ENCODE results near the gene ERICH2. TPM values are rescaled to one million over a fixed set of nuclear protein-coding genes. Genes with fewer than 3 reads are reported as not detected.

Gene ERICH2, protein sequence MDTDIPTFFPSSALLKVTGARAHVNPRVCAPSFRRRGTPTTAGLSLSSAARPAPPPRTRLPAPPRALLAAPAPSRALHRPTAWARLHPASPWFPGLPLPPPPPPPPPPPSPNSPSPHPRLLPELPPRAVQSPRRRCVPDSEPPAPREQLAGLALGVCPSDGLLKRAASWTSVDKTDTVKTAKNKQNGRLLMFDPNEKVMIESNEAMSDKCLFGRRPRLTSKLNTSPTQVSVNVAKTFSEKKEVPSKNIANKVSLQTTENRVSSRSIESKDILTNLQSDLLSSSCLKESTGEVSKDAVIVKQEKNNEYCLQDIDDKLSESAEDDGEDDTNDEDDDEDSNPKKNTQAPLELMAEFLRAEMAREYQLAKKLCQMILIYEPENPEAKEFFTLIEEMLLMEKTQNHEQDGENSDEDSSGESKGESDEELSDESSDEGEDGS
- total RNA-seq = not detected

DNA sequence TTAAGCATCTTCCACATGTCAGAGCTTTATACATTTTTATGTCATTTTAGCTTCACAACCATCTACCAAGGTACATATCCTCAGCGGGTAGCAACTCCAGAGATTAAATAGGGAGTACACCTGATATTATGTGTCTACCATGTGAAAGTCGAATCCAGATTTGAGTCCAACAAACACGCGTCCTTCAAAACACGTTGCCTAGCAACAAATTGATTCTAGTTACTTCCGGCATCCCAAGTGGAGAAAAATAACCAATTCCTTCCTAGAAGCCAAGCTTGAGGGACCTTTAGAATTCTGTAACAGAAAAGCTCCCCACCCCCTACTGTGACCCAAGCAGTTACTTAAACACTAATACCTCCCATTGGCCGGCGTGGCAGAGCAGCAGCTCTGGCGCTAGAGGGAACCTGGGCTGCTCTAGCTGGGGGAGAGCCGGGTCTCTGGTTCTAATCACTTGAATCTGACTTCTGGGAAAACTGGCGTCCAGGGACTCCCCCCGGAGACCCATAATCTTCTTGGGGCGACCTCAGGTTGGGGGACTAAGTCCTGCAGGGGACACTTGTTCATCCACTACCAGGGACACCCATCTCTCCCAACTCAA, at the start of gene ERICH2:
Gene ERICH2 (plus strand): TSS at position 371 of the 598 bp plus-strand sequence. CDS start 304 bp downstream, outside the sequence.
- Histone ChIP-seq H3K36me3 (no peaks in the 10 kb centered on the region), H3K27me3 (peaks cover 0 to 58% (median 0%) of the 10 kb centered on the region in 4 donors), H3K4me1 (peaks cover 3 to 26% (median 7%) of the 10 kb centered on the region in 3 donors), H3K4me3 (peak within 1 kb of the TSS; percentile 34 to 75 (median 59)), H3K27ac (peak within 1 kb of the TSS; percentile 23 to 76 (median 66)), H3K9me3 (no peaks in the 10 kb centered on the region)
- 2 to 3% methylated on average over 13 of the region's 13 CpGs for WGBS, 2 donors
- no peak for DNase-seq
- intact Hi-C loops (cut with DNase I) = no loop called here
- no peak for TF ChIP-seq POLR2A (IDR thresholded peaks at IDR 0.05)
- TF ChIP-seq, protein P1, sequence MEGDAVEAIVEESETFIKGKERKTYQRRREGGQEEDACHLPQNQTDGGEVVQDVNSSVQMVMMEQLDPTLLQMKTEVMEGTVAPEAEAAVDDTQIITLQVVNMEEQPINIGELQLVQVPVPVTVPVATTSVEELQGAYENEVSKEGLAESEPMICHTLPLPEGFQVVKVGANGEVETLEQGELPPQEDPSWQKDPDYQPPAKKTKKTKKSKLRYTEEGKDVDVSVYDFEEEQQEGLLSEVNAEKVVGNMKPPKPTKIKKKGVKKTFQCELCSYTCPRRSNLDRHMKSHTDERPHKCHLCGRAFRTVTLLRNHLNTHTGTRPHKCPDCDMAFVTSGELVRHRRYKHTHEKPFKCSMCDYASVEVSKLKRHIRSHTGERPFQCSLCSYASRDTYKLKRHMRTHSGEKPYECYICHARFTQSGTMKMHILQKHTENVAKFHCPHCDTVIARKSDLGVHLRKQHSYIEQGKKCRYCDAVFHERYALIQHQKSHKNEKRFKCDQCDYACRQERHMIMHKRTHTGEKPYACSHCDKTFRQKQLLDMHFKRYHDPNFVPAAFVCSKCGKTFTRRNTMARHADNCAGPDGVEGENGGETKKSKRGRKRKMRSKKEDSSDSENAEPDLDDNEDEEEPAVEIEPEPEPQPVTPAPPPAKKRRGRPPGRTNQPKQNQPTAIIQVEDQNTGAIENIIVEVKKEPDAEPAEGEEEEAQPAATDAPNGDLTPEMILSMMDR (IDR thresholded peaks at IDR 0.05) = no peak

- H3K4me3 ChIP-seq = no peak overlapping the region
- peaks cover 0 to 37% (median 3%) of the 10 kb centered on the region in 4 donors for H3K27me3 ChIP-seq
- intact Hi-C loops (cut with DNase I) = no loop called here
- H3K36me3 ChIP-seq = no peaks in the 10 kb centered on the region
- no peak overlapping the region for H3K27ac ChIP-seq
- TF ChIP-seq, protein P1 (IDR thresholded peaks at IDR 0.05) = no peak
- TF ChIP-seq POLR2A (IDR thresholded peaks at IDR 0.05) = no peak
- DNase-seq = no peak
- 71 to 88% methylated on average over 3 of the region's 3 CpGs for WGBS, 2 donors
- H3K4me1 ChIP-seq = peaks cover 0 to 9% (median 4%) of the 10 kb centered on the region in 3 donors
- H3K9me3 ChIP-seq = no peaks in the 10 kb centered on the region
These were observed 48.5 kb upstream of the ERICH2 start for GRCh38 chr2:170721678-170722077.

DNA sequence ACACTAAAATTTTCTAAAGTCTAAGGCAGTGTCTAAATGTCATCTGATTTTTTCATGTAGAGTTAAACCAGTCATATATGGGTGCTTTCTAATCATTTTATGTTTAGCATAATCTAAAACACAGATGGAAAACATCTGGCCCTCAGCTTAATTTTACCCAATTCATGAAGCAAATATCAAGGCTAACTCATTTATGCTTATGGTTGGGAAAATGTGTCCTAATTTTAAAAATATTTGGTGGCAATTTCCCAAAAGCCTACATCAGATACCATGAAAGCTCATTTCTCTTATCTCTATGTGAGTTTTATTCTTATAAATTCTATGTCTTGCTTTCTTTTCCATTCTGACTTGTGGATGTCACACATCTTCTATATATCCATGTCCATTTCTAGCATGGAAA, 47.9 kb upstream of the ERICH2 start:
- intact Hi-C loops (cut with DNase I) = no loop called here
- Histone ChIP-seq H3K36me3 (no peaks in the 10 kb centered on the region), H3K27me3 (peaks cover 0 to 31% (median under 1%) of the 10 kb centered on the region in 4 donors), H3K27ac (no peak overlapping the region), H3K9me3 (no peaks in the 10 kb centered on the region), H3K4me1 (peaks cover 0 to 3% (median 0%) of the 10 kb centered on the region in 3 donors), H3K4me3 (no peak overlapping the region)
- TF ChIP-seq POLR2A (IDR thresholded peaks at IDR 0.05) = no peak
- TF ChIP-seq, protein P1 (IDR thresholded peaks at IDR 0.05) = no peak
- DNase-seq = no peak

GRCh38 chr2:170723446-170723958, 46.7 kb upstream of the ERICH2 start:
- no peak overlapping the region for H3K4me3 ChIP-seq
- no peak overlapping the region for H3K27ac ChIP-seq
- no peak for TF ChIP-seq POLR2A (IDR thresholded peaks at IDR 0.05)
- TF ChIP-seq, protein P1 (IDR thresholded peaks at IDR 0.05) = no peak
- no peaks in the 10 kb centered on the region for H3K4me1 ChIP-seq
- H3K36me3 ChIP-seq = no peaks in the 10 kb centered on the region
- H3K9me3 ChIP-seq = no peaks in the 10 kb centered on the region
- H3K27me3 ChIP-seq = peaks cover 0 to 28% (median 0%) of the 10 kb centered on the region in 4 donors
- intact Hi-C loops (cut with DNase I) = no loop called here
- no peak for DNase-seq
- WGBS, 2 donors = 35 to 48% methylated on average over 2 of the region's 2 CpGs

All from esophagus squamous epithelium (tissue), 5 donors.